ENCODE data around the gene DAB2. TPM values are rescaled to one million over a fixed set of nuclear protein-coding genes. Genes with fewer than 3 reads are reported as not detected.

DAB2 gene
- total and polyA plus RNA-seq, 2 of the 8 experiments (the other 6 are each of a cell fraction or from before 2014, with no cell fraction given), result 2.6 to 4.9 TPM

DNA sequence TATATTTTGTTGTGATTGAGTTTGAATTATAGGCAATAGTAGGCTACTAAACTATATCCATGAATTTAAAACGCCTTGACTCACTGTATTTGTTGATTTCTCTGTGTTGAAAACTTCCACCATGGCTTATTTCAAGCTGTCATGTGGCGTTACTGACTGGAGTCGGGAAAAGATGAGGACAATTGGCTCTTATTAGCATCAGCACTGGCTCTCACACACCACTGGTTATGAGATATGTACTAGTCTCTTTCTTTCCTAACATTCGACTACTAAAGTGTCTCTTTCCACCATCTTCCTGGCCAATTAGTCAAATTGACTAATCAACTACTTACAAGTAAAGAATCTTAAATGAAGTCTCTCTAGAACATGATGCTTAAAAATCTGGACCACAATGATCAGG is 9.1 kb upstream of the DAB2 start (continued):
- TF ChIP-seq, protein P1, sequence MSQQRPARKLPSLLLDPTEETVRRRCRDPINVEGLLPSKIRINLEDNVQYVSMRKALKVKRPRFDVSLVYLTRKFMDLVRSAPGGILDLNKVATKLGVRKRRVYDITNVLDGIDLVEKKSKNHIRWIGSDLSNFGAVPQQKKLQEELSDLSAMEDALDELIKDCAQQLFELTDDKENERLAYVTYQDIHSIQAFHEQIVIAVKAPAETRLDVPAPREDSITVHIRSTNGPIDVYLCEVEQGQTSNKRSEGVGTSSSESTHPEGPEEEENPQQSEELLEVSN (IDR thresholded peaks at IDR 0.05), result no peak
- TF ChIP-seq EGR1 (IDR thresholded peaks at IDR 0.05; ENCODE audit: borderline replicate concordance, low read depth, low read length), result no peak
